PFSK-1 (cell line): ENCODE measurements around the gene AKAP7.

Experiments used
- POLR2AphosphoS5 ChIP-seq: IDR thresholded peaks from 2 replicates; pipeline ENCODE4 v1.6.1; 2012; ENCODE audit warnings: low read depth, mild to moderate bottlenecking, control low read depth, low read length, moderate library complexity
- SIN3A ChIP-seq: IDR thresholded peaks from 2 replicates; pipeline ENCODE4 v1.6.1; 2012; ENCODE audit warnings: mild to moderate bottlenecking, low read length, moderate library complexity, borderline replicate concordance; ENCODE audit not compliant: insufficient read depth

- TF ChIP-seq POLR2AphosphoS5 (no peak), SIN3A (no peak)
Measured at GRCh38 chr6:131212913-131213312, 77.6 kb downstream of the AKAP7 start.
